ENCODE results near the gene LIME1. TPM values are rescaled to one million over a fixed set of nuclear protein-coding genes. Genes with fewer than 3 reads are reported as not detected.

LIME1 gene
- total and polyA plus RNA-seq, 9 of the 15 experiments (the other 6 are each of a cell fraction or from before 2014, with no cell fraction given) = 0.11 to 17.1 (median 2.8) TPM; not detected in 2

DNA sequence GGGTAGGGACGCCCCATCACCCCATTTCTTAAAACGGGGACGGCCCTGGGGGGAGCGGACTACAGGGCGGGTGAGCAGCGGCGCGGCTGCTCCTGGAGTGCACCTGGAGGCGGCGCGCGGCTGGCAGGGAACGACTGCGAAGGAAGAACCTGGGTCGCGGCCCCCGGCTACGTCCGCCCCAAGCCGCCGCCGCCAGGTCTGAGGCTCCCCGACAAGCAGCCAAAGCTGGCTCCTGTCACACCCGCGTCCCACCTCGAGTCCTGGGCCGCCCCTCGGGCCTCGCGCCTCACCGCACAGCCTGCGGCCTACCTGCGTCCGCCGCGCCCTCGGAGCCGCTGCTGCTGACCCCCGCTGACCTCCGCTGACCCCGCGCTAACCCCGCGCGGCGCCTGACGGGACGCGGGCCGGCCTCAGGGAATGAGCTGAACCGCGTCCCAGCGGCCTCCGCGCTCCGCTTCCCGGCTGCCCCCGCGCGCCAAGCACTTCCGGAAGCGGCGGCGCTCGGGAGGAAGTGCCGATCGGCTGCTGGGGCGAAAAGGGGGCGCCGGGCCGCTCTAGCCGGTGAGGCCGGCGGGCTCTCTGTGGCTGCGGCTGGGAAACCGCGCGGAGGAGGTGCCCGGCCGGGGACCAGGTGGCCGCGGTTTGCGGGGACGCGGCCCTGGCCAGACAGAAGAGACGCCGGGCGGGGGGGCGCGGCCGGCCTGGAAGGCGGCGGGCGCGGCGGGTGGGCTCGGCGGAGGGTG lies 28.7 kb upstream of the LIME1 start, which contains the start of the genes ARFRP1 and ZGPAT (continued):
- TF ChIP-seq, protein P1, sequence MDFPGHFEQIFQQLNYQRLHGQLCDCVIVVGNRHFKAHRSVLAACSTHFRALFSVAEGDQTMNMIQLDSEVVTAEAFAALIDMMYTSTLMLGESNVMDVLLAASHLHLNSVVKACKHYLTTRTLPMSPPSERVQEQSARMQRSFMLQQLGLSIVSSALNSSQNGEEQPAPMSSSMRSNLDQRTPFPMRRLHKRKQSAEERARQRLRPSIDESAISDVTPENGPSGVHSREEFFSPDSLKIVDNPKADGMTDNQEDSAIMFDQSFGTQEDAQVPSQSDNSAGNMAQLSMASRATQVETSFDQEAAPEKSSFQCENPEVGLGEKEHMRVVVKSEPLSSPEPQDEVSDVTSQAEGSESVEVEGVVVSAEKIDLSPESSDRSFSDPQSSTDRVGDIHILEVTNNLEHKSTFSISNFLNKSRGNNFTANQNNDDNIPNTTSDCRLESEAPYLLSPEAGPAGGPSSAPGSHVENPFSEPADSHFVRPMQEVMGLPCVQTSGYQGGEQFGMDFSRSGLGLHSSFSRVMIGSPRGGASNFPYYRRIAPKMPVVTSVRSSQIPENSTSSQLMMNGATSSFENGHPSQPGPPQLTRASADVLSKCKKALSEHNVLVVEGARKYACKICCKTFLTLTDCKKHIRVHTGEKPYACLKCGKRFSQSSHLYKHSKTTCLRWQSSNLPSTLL (IDR thresholded peaks at IDR 0.05) = no peak
- TF ChIP-seq CEBPG (CRISPR knock-in tag; IDR thresholded peaks at IDR 0.05) (no peak), CEBPG (tag; conservative IDR thresholded peaks at IDR 0.05 in 1 of 2, IDR thresholded peaks at IDR 0.05 in 1 of 2) (no peak), RUNX1 (IDR thresholded peaks at IDR 0.05; ENCODE audit: low read depth) (no peak), KAT2B (IDR thresholded peaks at IDR 0.05; ENCODE audit: low read depth, low read length) (no peak), ZNF785 (CRISPR knock-in tag; IDR thresholded peaks at IDR 0.05) (no peak), SMC3 (conservative IDR thresholded peaks at IDR 0.05; ENCODE audit: insufficient read depth, low read depth, low read length) (no peak), ZKSCAN3 (CRISPR knock-in tag; IDR thresholded peaks at IDR 0.05) (no peak), RBM34 (IDR thresholded peaks at IDR 0.05; ENCODE audit: borderline replicate concordance, insufficient read depth, low read length) (peak; percentile 99; the same call in 1 of the 2 replicates)
- TF ChIP-seq, protein P2, sequence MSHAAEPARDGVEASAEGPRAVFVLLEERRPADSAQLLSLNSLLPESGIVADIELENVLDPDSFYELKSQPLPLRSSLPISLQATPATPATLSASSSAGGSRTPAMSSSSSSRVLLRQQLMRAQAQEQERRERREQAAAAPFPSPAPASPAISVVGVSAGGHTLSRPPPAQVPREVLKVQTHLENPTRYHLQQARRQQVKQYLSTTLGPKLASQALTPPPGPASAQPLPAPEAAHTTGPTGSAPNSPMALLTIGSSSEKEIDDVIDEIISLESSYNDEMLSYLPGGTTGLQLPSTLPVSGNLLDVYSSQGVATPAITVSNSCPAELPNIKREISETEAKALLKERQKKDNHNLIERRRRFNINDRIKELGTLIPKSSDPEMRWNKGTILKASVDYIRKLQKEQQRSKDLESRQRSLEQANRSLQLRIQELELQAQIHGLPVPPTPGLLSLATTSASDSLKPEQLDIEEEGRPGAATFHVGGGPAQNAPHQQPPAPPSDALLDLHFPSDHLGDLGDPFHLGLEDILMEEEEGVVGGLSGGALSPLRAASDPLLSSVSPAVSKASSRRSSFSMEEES (CRISPR knock-in tag; IDR thresholded peaks at IDR 0.05) = no peak
- TF ChIP-seq, protein P3, sequence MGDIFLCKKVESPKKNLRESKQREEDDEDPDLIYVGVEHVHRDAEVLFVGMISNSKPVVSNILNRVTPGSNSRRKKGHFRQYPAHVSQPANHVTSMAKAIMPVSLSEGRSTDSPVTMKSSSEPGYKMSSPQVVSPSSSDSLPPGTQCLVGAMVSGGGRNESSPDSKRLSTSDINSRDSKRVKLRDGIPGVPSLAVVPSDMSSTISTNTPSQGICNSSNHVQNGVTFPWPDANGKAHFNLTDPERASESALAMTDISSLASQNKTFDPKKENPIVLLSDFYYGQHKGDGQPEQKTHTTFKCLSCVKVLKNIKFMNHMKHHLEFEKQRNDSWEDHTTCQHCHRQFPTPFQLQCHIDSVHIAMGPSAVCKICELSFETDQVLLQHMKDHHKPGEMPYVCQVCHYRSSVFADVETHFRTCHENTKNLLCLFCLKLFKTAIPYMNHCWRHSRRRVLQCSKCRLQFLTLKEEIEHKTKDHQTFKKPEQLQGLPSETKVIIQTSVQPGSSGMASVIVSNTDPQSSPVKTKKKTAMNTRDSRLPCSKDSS (IDR thresholded peaks at IDR 0.05; ENCODE audit: low read depth, partially characterized antibody) = no peak
- TF ChIP-seq, protein P4, sequence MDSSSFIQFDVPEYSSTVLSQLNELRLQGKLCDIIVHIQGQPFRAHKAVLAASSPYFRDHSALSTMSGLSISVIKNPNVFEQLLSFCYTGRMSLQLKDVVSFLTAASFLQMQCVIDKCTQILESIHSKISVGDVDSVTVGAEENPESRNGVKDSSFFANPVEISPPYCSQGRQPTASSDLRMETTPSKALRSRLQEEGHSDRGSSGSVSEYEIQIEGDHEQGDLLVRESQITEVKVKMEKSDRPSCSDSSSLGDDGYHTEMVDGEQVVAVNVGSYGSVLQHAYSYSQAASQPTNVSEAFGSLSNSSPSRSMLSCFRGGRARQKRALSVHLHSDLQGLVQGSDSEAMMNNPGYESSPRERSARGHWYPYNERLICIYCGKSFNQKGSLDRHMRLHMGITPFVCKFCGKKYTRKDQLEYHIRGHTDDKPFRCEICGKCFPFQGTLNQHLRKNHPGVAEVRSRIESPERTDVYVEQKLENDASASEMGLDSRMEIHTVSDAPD (CRISPR knock-in tag; IDR thresholded peaks at IDR 0.05) = no peak
- TF ChIP-seq, protein P5, sequence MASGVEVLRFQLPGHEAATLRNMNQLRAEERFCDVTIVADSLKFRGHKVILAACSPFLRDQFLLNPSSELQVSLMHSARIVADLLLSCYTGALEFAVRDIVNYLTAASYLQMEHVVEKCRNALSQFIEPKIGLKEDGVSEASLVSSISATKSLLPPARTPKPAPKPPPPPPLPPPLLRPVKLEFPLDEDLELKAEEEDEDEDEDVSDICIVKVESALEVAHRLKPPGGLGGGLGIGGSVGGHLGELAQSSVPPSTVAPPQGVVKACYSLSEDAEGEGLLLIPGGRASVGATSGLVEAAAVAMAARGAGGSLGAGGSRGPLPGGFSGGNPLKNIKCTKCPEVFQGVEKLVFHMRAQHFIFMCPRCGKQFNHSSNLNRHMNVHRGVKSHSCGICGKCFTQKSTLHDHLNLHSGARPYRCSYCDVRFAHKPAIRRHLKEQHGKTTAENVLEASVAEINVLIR (CRISPR knock-in tag; IDR thresholded peaks at IDR 0.05) = no peak
- TF ChIP-seq, protein P6, sequence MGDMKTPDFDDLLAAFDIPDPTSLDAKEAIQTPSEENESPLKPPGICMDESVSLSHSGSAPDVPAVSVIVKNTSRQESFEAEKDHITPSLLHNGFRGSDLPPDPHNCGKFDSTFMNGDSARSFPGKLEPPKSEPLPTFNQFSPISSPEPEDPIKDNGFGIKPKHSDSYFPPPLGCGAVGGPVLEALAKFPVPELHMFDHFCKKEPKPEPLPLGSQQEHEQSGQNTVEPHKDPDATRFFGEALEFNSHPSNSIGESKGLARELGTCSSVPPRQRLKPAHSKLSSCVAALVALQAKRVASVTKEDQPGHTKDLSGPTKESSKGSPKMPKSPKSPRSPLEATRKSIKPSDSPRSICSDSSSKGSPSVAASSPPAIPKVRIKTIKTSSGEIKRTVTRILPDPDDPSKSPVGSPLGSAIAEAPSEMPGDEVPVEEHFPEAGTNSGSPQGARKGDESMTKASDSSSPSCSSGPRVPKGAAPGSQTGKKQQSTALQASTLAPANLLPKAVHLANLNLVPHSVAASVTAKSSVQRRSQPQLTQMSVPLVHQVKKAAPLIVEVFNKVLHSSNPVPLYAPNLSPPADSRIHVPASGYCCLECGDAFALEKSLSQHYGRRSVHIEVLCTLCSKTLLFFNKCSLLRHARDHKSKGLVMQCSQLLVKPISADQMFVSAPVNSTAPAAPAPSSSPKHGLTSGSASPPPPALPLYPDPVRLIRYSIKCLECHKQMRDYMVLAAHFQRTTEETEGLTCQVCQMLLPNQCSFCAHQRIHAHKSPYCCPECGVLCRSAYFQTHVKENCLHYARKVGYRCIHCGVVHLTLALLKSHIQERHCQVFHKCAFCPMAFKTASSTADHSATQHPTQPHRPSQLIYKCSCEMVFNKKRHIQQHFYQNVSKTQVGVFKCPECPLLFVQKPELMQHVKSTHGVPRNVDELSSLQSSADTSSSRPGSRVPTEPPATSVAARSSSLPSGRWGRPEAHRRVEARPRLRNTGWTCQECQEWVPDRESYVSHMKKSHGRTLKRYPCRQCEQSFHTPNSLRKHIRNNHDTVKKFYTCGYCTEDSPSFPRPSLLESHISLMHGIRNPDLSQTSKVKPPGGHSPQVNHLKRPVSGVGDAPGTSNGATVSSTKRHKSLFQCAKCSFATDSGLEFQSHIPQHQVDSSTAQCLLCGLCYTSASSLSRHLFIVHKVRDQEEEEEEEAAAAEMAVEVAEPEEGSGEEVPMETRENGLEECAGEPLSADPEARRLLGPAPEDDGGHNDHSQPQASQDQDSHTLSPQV (IDR thresholded peaks at IDR 0.05) = peak; percentile 91
